Astrocyte of the hippocampus (primary cell): Measurements from ENCODE around the gene EDC3.
"Not testable (repeated sequence)": the region's sequence is repeated elsewhere in the genome, so short reads cannot be mapped to it uniquely, and the experiment has no call there.

Experiments used
- DNase-seq: peaks from one replicate; pipeline ENCODE4 v3.0.0; 2011; ENCODE audit warnings: low read depth, low spot score

EDC3 gene

DNA sequence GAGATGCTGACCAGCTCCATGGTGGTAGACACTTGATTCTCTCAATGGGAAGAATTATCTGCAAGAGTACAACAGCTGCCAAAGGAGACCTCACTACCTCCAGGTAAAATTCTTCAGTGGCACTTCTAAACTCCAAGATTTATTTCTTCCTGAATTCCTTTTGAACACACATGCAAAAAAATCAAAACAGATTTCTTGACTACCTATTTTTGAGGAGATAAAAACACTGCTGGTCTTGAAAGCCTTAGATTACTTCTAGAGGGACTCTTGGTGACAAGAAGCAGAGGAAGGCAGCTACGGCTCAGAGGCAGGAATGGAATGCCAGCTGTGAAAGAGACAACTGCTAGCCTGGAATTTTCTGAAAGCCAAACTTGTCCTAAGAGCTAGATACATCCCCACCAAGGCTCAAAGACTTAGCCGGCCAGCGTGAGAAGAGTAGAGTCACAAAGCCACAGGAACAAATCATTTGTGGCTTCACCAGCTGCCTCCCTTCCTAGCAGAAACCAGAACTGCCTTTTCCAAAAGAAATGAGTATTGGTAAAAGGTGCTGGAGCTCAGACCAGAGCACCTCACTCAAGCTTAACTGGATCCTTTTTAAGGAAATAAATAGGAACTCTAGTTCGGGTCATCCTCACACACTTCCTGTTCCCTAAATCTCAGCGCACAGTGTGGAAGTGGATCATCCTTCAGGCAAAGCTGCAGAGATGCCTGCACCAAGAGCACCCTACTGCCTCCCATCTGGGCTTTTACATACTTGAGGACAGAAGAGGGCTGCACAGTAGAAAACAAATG, 47.6 kb downstream of the EDC3 start:
- peak; percentile 0 for DNase-seq

DNA sequence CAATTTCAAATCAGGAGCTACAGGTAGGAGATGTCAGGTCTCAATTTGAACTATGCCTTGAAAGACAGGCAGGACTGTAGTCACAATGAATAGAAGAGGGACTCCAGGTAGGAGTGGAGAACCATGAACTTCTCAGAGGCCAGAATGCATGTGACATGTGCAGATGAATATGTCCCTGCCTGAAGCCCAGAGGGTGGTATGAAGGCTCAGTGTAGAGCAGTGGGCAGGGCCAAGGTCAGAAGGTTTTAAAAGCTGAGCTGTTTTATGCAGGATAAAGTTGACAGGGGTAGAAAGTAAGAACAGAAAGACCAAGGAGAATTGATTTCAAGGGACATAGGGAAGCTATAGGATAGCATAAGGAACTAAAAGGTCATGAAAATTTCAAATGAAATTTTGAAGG, 49.3 kb downstream of the EDC3 start:
- DNase-seq, result no peak

DNA sequence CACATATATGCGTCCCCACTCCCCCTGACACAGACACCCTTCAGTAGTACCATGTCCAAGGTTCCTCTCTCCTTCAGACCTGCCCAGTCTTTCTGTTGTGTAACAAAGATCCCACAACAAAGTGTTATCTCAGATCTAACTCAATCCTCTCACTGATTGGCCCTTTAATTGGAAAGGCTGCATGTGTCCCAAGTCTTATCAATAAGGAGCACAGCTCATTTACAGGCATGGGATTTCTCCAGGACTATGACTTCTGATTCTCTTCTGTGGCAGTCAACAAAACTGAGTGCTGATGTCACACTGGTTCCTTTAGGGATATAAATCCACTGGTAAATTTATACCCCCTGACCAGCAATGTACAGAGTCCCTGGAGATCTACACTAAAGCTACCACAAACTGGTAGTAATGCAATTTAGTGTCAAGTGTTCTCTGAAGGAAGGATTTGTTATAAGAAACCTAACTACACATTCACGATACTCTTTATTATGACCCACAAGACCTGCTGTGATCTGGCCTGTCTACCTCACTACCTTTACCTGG, 52.1 kb downstream of the EDC3 start:
- no peak for DNase-seq

DNA sequence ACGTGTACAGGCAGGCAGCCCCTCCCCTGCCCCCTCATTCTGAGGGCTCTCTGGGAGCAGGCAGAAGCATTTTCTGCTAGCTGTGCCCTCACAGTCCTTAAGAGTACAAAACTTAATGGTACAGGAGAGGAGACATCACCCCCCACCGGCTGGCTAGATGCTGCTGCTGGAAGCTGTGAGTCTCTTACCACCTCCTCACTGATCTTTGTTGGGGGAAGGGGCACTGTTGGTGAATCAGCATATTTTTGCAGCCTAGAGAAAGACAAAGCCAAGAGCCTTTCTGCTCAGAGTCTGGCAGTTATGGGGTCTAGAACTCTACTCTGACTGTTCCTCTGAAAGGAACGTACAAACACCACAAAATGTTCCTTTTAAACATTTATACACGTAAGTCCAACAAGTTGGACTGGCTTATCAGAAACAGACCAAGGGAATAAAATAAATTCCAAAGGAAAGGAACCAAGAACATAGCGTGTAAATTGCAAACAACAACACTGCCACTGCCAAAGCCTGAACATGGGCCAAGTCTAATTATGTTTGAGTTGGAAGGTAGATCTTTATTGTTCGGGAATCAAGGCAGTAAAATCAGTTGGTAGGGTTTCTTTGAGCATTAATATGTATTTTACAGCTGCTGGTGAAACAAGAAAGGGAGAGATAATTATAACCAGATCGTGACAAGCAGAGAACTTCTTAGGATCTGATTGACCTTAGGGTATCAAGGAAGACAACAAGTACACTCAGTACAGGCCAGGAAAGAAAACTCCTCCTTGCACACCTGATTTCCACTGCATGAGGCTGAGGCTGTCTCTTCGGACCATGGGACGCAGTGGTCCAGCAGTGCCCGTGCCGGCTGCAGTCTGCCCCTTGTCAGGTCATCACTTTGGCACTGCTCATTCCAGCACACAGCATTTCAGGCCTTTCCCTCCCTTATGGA, 52.8 kb downstream of the EDC3 start:
- peak; percentile 87 for DNase-seq

DNA sequence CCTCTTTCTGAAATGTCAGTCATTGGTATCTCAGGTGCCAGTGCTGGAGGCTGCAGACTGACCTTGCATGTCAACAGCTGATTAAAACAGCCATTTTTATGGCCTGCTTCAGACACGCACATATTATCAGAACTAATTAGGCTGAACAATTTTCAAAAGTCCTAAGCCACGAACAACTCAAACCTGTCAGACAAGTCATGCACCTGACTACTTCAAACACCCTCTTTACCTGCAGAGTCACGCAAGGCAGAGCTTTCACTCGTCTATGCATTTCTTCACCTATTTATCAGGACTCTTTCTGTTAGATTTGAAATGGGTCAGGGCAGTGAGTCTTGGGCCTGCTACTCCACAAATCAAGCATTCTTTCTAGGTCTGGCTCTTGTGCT, 53.5 kb downstream of the EDC3 start:
- no peak for DNase-seq

DNA sequence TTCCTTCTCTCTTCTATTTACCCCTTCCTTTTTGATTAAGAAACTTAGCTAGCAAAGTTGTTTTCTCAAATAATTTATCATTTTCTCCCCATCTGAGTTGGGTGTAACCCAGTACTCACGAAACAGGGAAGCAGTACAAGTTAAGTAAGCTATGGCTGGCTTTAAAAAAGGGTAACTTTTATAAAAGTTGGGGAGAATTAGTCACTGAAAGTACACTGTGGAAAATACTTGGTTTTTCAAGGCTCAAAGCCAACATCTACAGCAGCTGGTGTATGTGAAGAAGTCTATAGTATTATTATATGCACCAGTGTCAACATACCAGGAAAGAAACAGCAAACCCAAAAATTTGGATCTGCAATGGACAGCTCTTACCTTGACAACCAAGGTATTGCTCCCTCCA, 54.7 kb downstream of the EDC3 start:
- DNase-seq, result no peak

DNA sequence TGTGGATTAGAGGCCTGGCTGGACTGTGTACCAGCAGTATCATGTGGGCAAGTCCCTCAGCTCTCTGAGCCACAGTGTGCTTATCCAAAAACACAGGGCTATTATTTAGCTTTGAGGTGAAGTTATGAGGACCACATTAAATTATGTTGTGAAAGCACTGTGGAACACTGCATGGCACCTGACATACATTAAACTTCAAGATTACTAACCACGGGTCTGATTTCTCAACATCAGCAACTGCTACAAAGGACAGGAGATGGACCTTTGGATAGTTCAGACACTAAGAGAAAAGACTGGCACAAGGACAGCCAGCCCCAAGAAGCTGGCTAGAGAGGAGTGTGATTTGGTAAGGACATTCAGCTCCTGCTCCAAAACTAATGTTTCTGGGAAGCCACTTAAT, 58.8 kb downstream of the EDC3 start:
- no peak for DNase-seq

DNA sequence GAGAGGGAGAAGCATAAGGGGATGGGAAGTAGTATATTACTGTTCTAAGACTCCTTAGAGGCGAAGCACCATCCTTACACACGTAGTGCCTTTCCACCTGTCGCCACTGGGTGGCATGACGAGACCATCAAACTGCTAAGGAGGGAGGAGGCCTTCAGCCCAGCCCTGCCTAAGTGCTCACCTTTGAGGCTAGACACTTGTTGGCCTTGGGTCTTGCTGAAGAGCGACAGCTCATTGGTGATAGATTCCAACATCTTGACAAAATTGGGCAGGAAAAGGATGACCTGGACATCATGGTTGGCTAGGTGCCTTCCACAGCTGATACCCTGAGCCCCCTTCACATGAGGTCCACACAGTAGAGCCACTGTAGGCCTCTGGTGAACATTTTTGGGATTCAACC, 60.6 kb downstream of the EDC3 start:
- peak; percentile 83 for DNase-seq

DNA sequence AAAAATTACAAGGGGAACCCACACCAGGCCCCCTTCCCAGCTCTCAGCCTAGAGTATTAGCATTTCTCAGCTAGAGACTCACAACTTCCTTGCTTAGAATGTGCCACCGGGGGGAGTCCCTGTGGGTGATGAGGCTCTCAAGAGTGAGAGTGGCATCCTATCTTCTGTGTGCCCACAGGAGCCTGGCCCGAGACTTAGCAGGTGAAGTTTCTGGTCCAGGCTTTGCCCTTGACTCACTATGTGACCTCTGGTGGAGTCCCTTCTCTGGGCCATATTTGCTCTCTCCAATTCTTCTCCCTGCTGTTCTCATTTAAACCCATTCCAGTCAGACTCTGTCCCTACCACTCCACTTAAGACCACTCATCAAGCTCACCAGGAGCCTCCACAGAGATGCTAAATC, 62.0 kb downstream of the EDC3 start:
- no peak for DNase-seq

DNA sequence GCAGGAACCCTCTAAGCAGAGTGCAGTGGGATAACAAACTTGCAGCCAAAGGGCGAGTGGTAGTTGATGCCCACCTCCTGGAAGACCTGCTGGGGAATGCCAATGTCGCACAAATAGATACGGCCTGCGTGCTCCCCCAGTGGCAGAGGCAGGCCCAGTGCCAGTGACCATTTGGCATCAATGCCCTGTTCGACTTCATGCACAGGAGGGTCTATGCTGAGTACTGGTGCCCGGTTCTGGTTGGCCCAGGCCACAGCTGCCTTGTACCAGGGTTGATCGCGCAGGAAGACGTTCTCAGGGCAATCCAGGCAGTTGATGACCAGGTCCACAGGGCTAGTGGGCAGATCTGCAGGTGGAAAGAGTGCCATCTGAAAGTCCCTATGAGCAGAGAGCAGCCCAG, 63.2 kb downstream of the EDC3 start:
- DNase-seq, result no peak

DNA sequence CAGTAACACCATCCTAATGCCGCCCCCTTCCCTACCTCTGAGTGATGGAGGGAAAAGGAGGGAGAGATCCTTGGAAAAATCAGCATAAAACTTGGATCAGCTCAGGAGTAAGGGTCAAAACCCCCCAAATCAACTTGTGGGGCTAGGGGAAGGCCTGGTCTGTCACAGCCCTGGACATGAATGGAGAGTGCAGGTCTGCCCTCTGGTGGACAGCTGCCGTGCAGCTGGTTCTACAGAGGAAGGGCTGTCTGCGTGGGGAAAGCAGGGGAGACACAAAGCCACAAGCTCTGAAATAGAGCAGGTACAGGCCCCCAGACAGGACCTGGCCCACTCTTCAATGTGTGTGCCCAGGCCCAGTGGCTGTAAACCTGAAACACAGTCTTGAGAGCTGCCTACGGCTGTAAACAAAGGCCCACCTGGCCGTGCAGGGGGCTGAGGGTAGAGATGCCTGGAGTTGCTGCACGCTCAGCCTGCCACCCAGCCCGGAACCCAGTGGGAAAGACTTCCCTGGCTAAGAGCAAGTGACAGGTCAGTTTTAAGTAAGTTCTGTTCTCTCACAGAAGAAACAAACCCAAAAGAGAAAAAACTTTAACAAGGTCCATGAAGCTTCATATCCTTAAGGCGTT, 63.8 kb downstream of the EDC3 start:
- DNase-seq, result peak; percentile 76

DNA sequence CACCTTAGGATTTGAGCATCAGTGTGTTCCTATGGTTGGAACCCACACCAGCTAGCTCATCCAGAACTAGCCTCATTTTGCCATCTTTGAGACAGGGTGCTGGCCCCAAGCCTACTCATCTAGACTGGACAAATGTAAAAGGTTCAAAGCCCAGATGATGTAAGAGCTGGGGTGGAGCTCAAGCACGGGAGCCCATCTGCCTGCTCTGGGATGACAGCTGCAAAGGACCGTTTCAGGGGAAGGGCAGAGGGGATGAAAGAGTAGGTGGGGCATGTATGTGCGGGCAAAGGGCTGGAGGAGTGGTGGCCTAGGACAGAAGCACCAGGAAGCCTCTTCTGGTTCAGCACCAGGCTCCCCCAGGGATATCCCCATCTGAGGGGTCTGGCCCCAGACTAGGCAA, 64.4 kb downstream of the EDC3 start:
- DNase-seq, result no peak

DNA sequence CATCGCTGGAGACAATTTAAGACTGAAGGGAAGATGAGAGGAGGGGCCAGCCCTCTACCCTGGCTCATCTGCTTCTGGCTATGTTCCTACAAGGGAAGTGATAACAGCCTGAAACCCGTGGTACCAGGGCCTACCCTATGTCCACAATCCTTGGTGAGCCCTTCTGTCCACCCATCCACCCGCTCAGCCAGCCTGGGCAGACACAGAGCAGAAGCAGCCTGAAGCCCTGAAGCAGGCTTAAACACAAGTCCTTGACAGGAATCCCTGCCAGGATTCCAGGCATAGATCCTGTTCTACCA, 64.8 kb downstream of the EDC3 start:
- DNase-seq, result no peak

DNA sequence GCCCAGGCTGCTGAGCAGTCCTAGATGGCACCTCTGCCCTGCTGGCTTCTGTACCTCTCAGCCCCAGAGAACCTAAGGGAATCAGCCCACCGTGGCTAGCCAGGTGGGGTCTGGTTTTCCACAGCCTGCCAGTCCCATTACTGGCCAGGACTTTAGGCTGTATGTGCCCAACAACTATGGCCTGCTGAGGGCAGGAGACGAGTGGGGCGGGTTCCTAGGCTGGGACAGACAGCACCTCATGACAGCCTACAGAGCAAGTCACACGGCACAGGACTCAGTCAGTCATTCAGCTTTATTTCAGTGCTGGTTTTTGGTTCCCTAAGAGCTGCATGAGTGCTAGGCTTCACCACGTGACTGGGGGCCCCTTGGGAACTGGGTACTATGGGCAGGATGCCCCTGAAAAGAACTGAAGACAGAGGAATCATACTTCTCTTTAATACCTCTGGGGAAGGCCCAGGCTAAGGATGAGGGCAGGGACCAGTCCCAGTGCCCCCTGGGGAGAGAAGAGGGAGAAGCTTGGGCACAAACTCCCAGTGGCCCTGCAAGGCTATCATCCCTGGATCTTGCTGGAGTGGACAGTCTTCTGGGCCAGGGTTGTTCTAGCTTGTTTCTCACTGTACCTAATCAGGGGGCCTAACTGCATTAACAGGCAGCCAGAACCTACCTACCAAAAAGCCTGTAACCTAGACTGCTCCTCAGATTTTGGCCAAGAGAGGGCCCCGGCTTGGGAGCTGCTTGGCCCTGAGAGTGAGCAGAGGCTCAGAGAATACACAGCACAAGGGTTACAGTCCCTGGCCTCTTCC, 65.3 kb downstream of the EDC3 start:
- DNase-seq, result no peak

DNA sequence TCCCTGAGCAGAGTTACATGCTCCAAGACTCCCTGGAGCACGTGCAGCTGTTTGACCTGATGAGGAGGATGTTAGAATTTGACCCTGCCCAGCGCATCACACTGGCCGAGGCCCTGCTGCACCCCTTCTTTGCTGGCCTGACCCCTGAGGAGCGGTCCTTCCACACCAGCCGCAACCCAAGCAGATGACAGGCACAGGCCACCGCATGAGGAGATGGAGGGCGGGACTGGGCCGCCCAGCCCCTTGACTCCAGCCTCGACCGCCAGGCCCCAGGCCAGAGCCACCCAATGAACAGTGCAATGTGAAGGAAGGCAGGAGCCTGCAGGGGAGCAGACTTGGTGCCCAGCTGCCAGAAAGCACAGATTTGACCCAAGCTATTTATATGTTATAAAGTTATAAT, 66.1 kb downstream of the EDC3 start:
- DNase-seq, result not testable (repeated sequence)

DNA sequence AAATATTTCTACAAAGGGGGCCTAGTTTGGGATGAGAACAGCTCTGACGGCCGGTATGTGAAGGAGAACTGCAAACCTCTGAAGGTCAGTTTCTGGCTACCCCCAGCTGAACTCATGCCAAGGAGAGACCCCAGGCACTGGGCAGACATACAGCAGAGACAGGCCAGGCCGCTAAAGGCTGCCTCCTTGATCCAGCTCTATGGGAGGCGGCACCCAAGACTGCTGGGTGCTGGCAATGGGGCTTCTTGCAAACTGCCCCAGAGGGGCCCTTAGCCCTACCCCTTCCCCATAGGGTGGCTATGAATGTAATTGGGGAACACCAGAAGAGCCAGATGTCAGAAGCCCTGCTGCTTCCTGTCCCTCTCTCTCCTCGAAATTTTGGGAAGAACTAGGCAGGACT, 66.9 kb downstream of the EDC3 start:
- DNase-seq, result no peak

DNA sequence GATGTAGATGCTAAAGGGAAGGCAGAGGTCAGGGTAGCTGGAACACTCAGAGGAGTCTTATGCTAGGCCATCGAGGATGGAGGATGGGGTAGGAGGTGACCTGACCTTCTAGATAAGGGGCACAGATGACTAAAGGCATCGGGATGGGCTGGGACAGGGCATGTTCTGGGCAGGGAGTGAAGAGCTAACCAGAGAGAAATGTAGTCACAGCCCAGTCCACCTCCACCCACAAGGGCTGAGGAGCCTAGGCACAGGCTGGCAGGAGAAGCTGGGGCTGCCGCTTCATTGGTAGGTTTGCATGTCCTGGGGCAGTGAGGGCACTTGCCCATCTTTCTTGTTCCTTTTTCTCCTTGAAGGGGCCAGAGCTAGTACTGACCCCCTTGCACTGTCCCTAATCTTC, 67.6 kb downstream of the EDC3 start:
- DNase-seq, result no peak

DNA sequence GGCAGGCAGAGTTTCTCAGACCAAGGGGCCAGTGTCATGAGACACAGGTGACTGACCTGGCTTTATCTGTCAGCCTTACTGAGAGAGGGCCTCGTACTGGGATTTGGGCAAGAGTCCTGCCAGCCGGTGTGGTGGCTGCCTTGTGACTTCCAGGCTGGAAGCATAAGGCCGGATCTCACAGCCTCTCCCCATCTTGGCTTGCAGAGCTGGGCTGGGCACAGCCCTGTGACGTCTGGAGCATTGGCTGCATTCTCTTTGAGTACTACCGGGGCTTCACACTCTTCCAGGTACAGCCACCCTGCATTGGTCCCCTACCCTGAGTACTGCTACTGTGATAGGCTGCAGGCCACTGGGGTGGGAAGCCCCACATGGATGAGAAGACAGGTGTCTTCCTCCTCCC, 68.1 kb downstream of the EDC3 start:
- DNase-seq, result no peak

DNA sequence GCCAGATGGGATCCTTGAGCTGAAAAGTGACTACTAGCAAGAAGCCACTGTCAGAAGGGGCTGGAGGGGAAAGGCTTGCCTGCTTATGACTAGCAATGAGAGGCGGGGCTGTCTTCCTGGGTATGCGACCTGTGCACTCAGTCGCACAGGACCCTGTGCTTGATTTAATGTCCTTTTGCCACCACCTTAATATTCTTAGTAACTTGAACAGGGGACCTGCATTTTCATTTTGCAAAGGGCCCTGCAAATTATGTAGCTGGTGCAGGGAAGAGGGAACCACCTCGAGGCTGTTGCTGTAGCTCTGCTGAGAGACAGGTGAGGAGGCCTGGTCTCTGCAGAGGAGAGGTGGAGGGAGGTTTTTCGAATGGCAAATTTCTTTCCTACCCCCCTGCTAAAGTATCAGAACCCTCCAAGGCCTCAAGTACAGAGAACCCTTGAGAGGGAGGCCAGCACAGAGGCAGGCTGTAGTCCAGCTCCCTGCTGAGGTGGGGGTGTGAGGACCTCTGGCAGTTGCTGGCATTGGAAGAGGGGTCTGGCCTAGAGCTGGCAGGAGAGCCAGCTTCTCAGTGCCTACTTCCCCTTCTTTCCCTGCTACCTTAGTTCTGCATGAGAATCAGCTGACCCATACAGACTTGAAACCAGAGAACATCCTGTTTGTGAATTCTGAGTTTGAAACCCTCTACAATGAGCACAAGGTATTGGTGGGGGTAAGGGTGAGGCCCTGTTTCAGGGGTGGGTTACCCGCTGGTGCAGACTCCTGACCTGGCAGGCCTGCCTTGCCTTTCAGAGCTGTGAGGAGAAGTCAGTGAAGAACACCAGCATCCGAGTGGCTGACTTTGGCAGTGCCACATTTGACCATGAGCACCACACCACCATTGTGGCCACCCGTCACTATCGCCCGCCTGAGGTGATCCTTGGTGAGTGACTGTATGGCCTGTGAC, 68.8 kb downstream of the EDC3 start:
- DNase-seq, result no peak

DNA sequence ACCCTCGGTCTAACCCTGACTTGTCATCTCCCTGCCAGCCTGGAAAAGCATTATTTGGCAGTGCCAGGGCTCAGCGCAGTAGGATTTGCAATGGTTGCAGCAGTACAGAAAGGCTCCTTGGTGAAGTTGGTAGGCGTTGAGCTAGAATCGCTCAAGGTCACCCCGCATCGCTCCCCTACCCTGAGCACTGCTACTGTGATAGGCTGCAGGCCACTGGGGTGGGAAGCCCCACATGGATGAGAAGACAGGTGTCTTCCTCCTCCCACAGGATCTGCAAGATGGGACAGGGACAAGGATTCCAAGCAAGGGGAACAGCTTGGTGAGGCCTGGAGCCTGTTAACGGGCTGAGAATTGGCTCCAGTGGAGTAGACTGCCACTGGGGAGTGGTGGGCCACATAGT, 69.5 kb downstream of the EDC3 start:
- no peak for DNase-seq

DNA sequence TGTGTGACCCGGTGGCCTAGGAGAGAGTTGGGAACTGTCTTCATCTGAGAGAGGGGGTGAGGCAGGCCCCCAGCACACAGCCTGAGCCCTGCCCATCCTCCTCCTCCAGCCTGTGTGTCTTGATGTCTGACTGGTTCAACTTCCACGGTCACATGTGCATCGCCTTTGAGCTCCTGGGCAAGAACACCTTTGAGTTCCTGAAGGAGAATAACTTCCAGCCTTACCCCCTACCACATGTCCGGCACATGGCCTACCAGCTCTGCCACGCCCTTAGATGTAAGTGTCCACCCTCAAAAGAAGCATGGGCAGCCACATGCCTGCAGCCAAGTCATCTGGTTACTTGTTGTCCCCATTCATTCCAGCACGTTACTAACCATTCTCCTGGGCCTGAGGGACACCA, 70.1 kb downstream of the EDC3 start:
- DNase-seq, result no peak
